MM.1S (cell line): ENCODE results near the gene PRKCB.

Experiments used
- DNase-seq: peaks from one replicate; pipeline ENCODE4 v3.0.0-alpha.2; 2015
- H2AFZ ChIP-seq: fragments of 300-600 bp; sonication (generic); 2 replicates; pipeline ENCODE4 v1.6.0; 2016; ENCODE audit warnings: antibody characterized with exemption, low read length
- H3F3A ChIP-seq: fragments of 300-600 bp; sonication (generic); 2 replicates; pipeline ENCODE4 v1.6.1; 2016; ENCODE audit warnings: mild to moderate bottlenecking, antibody characterized with exemption, low read length, moderate library complexity, mixed read lengths; ENCODE audit not compliant: insufficient read depth
- H3K27ac ChIP-seq: fragments of 300-600 bp; sonication (generic); 2 replicates; pipeline ENCODE4 v1.5.1; 2016; ENCODE audit warnings: mild to moderate bottlenecking, low read length
- H3K27me3 ChIP-seq: fragments of 300-600 bp; sonication (generic); replicated peaks from 2 replicates; pipeline ENCODE4 v1.6.0; 2016; ENCODE audit warnings: low read length; ENCODE audit not compliant: insufficient read depth
- H3K36me3 ChIP-seq: fragments of 300-600 bp; sonication (generic); replicated peaks from 2 replicates; pipeline ENCODE4 v1.6.1; 2016; ENCODE audit warnings: mild to moderate bottlenecking, low read length, mixed read lengths; ENCODE audit not compliant: insufficient read depth
- H3K4me1 ChIP-seq: fragments of 300-600 bp; sonication (generic); 2 replicates; pipeline ENCODE4 v1.6.1; 2016; ENCODE audit warnings: low read length, mixed read lengths
- H3K4me2 ChIP-seq: fragments of 300-600 bp; sonication (generic); 2 replicates; pipeline ENCODE4 v1.6.0; 2016; ENCODE audit warnings: low read depth, low read length
- H3K4me3 ChIP-seq: fragments of 300-600 bp; sonication (generic); 2 replicates; pipeline ENCODE4 v1.5.1; 2016; ENCODE audit warnings: low read length, mixed read lengths
- H3K79me2 ChIP-seq: fragments of 300-600 bp; sonication (generic); 2 replicates; pipeline ENCODE4 v1.6.1; 2016; ENCODE audit warnings: mixed run types, low read length, mixed read lengths
- H3K9ac ChIP-seq: fragments of 300-600 bp; sonication (generic); 2 replicates; pipeline ENCODE4 v1.6.1; 2016; ENCODE audit warnings: low read length, mixed read lengths
- H3K9me2 ChIP-seq: fragments of 300-600 bp; sonication (generic); replicated peaks from 2 replicates; pipeline ENCODE4 v1.6.1; 2016; ENCODE audit warnings: mild to moderate bottlenecking, low read length, mixed read lengths; ENCODE audit not compliant: insufficient read depth
- H3K9me3 ChIP-seq: fragments of 300-600 bp; sonication (generic); replicated peaks from 2 replicates; pipeline ENCODE4 v1.6.1; 2016; ENCODE audit warnings: mild to moderate bottlenecking, low read length, mixed read lengths; ENCODE audit not compliant: insufficient read depth
- H4K20me1 ChIP-seq: fragments of 300-600 bp; sonication (generic); 2 replicates; pipeline ENCODE4 v1.6.1; 2016; ENCODE audit warnings: mild to moderate bottlenecking, low read length, moderate library complexity, mixed read lengths; ENCODE audit not compliant: insufficient read depth
- CTCF ChIP-seq: fragments of 300-600 bp; sonication (generic); IDR thresholded peaks from 2 replicates; pipeline ENCODE4 v1.5.1; 2016; ENCODE audit warnings: antibody characterized with exemption, low read length, mixed read lengths
- EZH2 ChIP-seq: fragments of 300-600 bp; sonication (generic); optimal IDR thresholded peaks from 2 replicates; pipeline ENCODE3; 2017; ENCODE audit warnings: low read depth, mild to moderate bottlenecking, antibody characterized with exemption, low read length, mixed read lengths
- EZH2phosphoT487 ChIP-seq: fragments of 300-600 bp; sonication (generic); IDR thresholded peaks from 2 replicates; pipeline ENCODE4 v1.6.1; 2018; ENCODE audit warnings: antibody characterized with exemption, low read length

Gene PRKCB

GRCh38 chr16:24002619-24003018, 166.8 kb downstream of the PRKCB start:
- no peaks in the 10 kb centered on the region for H3K9me2 ChIP-seq
- no peak overlapping the region for H3K4me3 ChIP-seq
- H4K20me1 ChIP-seq: no peaks in the 10 kb centered on the region
- TF ChIP-seq EZH2: no peak
- TF ChIP-seq CTCF: no peak
- TF ChIP-seq EZH2phosphoT487: no peak
- H3K27me3 ChIP-seq: no peaks in the 10 kb centered on the region
- no peaks in the 10 kb centered on the region for H3K36me3 ChIP-seq
- H3K79me2 ChIP-seq: no peaks in the 10 kb centered on the region
- no peaks in the 10 kb centered on the region for H3K4me1 ChIP-seq
- no peak overlapping the region for H2AFZ ChIP-seq
- no peaks in the 10 kb centered on the region for H3K9me3 ChIP-seq
- no peaks in the 10 kb centered on the region for H3F3A ChIP-seq
- no peak for DNase-seq
- no peak overlapping the region for H3K4me2 ChIP-seq
- H3K27ac ChIP-seq: no peak overlapping the region
- no peak overlapping the region for H3K9ac ChIP-seq

- H3K27ac ChIP-seq: no peak overlapping the region
- TF ChIP-seq EZH2 (no peak), EZH2phosphoT487 (no peak), CTCF (no peak)
- no peak overlapping the region for H3K4me3 ChIP-seq
- H3K36me3 ChIP-seq: no peaks in the 10 kb centered on the region
- no peaks in the 10 kb centered on the region for H3K9me3 ChIP-seq
- H3K9ac ChIP-seq: no peak overlapping the region
- no peaks in the 10 kb centered on the region for H3F3A ChIP-seq
- H3K79me2 ChIP-seq: no peaks in the 10 kb centered on the region
- H3K4me1 ChIP-seq: no peaks in the 10 kb centered on the region
- no peak overlapping the region for H3K4me2 ChIP-seq
- H3K9me2 ChIP-seq: no peaks in the 10 kb centered on the region
- H3K27me3 ChIP-seq: no peaks in the 10 kb centered on the region
- DNase-seq: no peak
- no peak overlapping the region for H2AFZ ChIP-seq
- H4K20me1 ChIP-seq: no peaks in the 10 kb centered on the region
Observed at GRCh38 chr16:24005577-24005976, 169.8 kb downstream of the PRKCB start.

- Histone ChIP-seq H3K27ac (no peak overlapping the region), H4K20me1 (no peaks in the 10 kb centered on the region), H3K4me2 (no peak overlapping the region), H3K27me3 (no peaks in the 10 kb centered on the region), H3K9me2 (no peaks in the 10 kb centered on the region), H3K9me3 (no peaks in the 10 kb centered on the region), H3F3A (no peaks in the 10 kb centered on the region), H2AFZ (no peak overlapping the region), H3K36me3 (no peaks in the 10 kb centered on the region), H3K4me1 (no peaks in the 10 kb centered on the region), H3K9ac (no peak overlapping the region), H3K4me3 (no peak overlapping the region), H3K79me2 (no peaks in the 10 kb centered on the region)
- DNase-seq: no peak
- TF ChIP-seq EZH2 (no peak), CTCF (no peak), EZH2phosphoT487 (no peak)
Observed at GRCh38 chr16:24007391-24007790, 171.6 kb downstream of the PRKCB start.
